RWPE1 (cell line): Measurements from ENCODE around the gene ARL15.

ENCODE experiments used
- CTCF ChIA-PET: fragments of 350-600 bp; sonication (Branson Sonifier 250); formaldehyde crosslinking; extraction: SDS; loops from one replicate; lab custom pipeline; 2021; lab: Yijun Ruan, JAX
- POLR2A ChIA-PET: fragments of 400-600 bp; formaldehyde crosslinking; extraction: SDS; loops from one replicate; lab custom pipeline; 2020; ENCODE audit warnings: antibody characterized with exemption; ENCODE audit not compliant: low non-redundant PET; lab: Yijun Ruan, JAX
- DNase-seq: peaks from one replicate; pipeline ENCODE4 v3.0.0; 2012; ENCODE audit warnings: low spot score
- H3K27ac ChIP-seq: fragments of 450-650 bp; 2 replicates; pipeline ENCODE4 v1.5.1; 2017
- CTCF ChIP-seq: fragments of 450-650 bp; conservative IDR thresholded peaks from 2 replicates; pipeline ENCODE4 v1.5.1; 2017; ENCODE audit warnings: low read depth, mild to moderate bottlenecking

ARL15 gene

GRCh38 chr5:54186108-54186507, 124.3 kb downstream of the ARL15 start:
- TF ChIP-seq CTCF, result no peak
- POLR2A ChIA-PET, result no interaction called here
- DNase-seq, result no peak
- no peak overlapping the region for H3K27ac ChIP-seq
- CTCF ChIA-PET, result interaction anchor here (0.6 kb wide), 1 partner anchor 442 kb away, joined by 3 read pairs; no protein-coding TSS in a partner anchor

- H3K27ac ChIP-seq, result no peak overlapping the region
- CTCF ChIA-PET, result interaction anchor here (0.6 kb wide), 1 partner anchor 680 kb away, joined by 5 read pairs; no protein-coding TSS in a partner anchor
- TF ChIP-seq CTCF, result no peak
- DNase-seq, result no peak
- POLR2A ChIA-PET, result no interaction called here
Observed at GRCh38 chr5:54184806-54185205, 125.6 kb downstream of the ARL15 start.

- H3K27ac ChIP-seq, result no peak overlapping the region
- CTCF ChIA-PET, result no interaction called here
Observed at GRCh38 chr5:54180630-54181031, 129.7 kb downstream of the ARL15 start.

GRCh38 chr5:54178991-54179390, 131.4 kb downstream of the ARL15 start:
- no peak for DNase-seq
- CTCF ChIA-PET, result interaction anchor here (0.7 kb wide), 1 partner anchor 360 kb away, joined by 3 read pairs; no protein-coding TSS in a partner anchor
- no peak overlapping the region for H3K27ac ChIP-seq
- POLR2A ChIA-PET, result no interaction called here
- no peak for TF ChIP-seq CTCF

More at GRCh38 chr5:54180630-54181031, 129.7 kb downstream of the ARL15 start:
- no peak for DNase-seq
- TF ChIP-seq CTCF, result no peak
- POLR2A ChIA-PET, result no interaction called here

- ChIA-PET CTCF (interaction anchor here (0.6 to 1.2 kb wide), 3 partner anchors 9 to 359 kb away, joined by 3 read pairs; no protein-coding TSS in a partner anchor), POLR2A (no interaction called here)
Observed at GRCh38 chr5:54178207-54178606, 132.2 kb downstream of the ARL15 start.

GRCh38 chr5:54177058-54177457, 133.3 kb downstream of the ARL15 start:
- TF ChIP-seq CTCF, result no peak
- no peak overlapping the region for H3K27ac ChIP-seq
- POLR2A ChIA-PET, result no interaction called here
- CTCF ChIA-PET, result no interaction called here
- DNase-seq, result no peak

More at GRCh38 chr5:54178207-54178606, 132.2 kb downstream of the ARL15 start:
- no peak for TF ChIP-seq CTCF
- no peak for DNase-seq
- no peak overlapping the region for H3K27ac ChIP-seq
